A549 (cell line): ENCODE data around the gene IL9.

Experiments used
- CBX8 ChIP-seq: fragments of 200-600 bp; sonication (generic); IDR thresholded peaks from 2 replicates; pipeline ENCODE4 v1.6.1; 2016
- CTCF ChIP-seq: fragments of >200 bp; sonication (Bioruptor Twin); formaldehyde crosslinking; IDR thresholded peaks from 3 replicates; pipeline ENCODE4 v1.5.1; 2016
- ELK1 ChIP-seq: fragments of 150-350 bp; IDR thresholded peaks from 2 replicates; pipeline ENCODE4 v1.6.1; 2014; ENCODE audit warnings: low read depth, mild to moderate bottlenecking, low read length
- EP300 ChIP-seq, 2 experiments: fragments of >200 bp; sonication (Bioruptor Twin); formaldehyde crosslinking; IDR thresholded peaks; 2 replicates in 1 of 2; 3 replicates in 1 of 2; pipeline ENCODE4 v1.6.1; 2016 to 2017
- HES2 ChIP-seq: fragments of >200 bp; sonication (Bioruptor Twin); formaldehyde crosslinking; IDR thresholded peaks from 2 replicates; pipeline ENCODE4 v1.6.1; 2016
- KDM5A ChIP-seq: fragments of 200-600 bp; sonication (generic); IDR thresholded peaks from 2 replicates; pipeline ENCODE4 v1.6.1; 2016; ENCODE audit warnings: antibody characterized with exemption, mild to moderate bottlenecking
- MAZ ChIP-seq: fragments of 150-350 bp; IDR thresholded peaks from 2 replicates; pipeline ENCODE4 v1.6.1; 2014; ENCODE audit warnings: antibody characterized with exemption, low read depth, low read length, borderline replicate concordance
- POLR2A ChIP-seq: IDR thresholded peaks from 2 replicates; pipeline ENCODE4 v1.6.1; 2012; ENCODE audit warnings: mild to moderate bottlenecking, low read length
- RFX5 ChIP-seq: fragments of 450-650 bp; IDR thresholded peaks from 2 replicates; pipeline ENCODE4 v1.7.1; 2014; ENCODE audit warnings: antibody characterized with exemption, mild to moderate bottlenecking, moderate library complexity
- ZFP36 ChIP-seq: fragments of 450-650 bp; IDR thresholded peaks from 2 replicates; pipeline ENCODE4 v1.6.1; 2014; ENCODE audit warnings: borderline replicate concordance; ENCODE audit not compliant: partially characterized antibody
- ZNF302 ChIP-seq: fragments of 250-450 bp; sonication (Bioruptor Pico); IDR thresholded peaks from 2 replicates; pipeline ENCODE4 v1.9.0; 2021; ENCODE audit warnings: inconsistent platforms, mild to moderate bottlenecking, moderate library complexity

DNA sequence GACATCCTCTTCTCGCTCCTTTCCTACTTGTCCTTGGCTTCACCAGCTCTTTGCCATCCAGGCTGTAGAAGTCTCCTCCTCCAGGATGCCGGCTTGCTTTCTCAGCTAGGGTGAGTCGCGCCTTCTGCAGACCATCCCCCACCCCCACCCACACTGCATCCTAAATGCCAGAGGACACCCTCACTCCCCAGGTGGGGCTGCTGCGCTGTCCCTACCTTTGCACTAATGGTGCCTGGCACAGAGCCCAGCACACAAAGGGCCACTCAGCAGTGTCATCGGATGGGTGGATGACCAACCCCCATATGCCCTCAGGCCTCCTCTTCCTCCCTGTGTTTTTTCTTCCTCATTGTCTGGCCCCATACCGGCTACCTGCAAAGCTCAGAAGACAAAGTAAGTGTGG is 14.8 kb downstream of the IL9 start:
- no peak for TF ChIP-seq ELK1
- TF ChIP-seq CTCF, result no peak
- no peak for TF ChIP-seq MAZ
- no peak for TF ChIP-seq ZNF302 (CRISPR knock-in tag)
- TF ChIP-seq POLR2A, result no peak
- TF ChIP-seq EP300 (IDR thresholded peaks at IDR 0.05), result no peak
- no peak for TF ChIP-seq CBX8
- no peak for TF ChIP-seq ZFP36
- TF ChIP-seq RFX5, result no peak
- TF ChIP-seq HES2, result no peak
- TF ChIP-seq KDM5A, result no peak
